IMR-90 (cell line): Measurements from ENCODE around the gene MNAT1. TPM values are rescaled to one million over a fixed set of nuclear protein-coding genes. Genes with fewer than 3 reads are reported as not detected.

ENCODE experiments used
- ATAC-seq: fragments of 200-7000 bp; cut with Tn5 transposase; 2 replicates; pipeline ENCODE4 v1.9.1; 2020; ENCODE audit warnings: low read depth, mild to moderate bottlenecking, moderate library complexity
- BruUV-seq: library from RNA; stranded (reverse); fragments of 400-500 nt; replicated peaks from 2 replicates; lab custom pipeline; 2021; lab: Mats Ljungman, UMichigan
- CTCF ChIA-PET: fragments of 300-600 bp; formaldehyde crosslinking; extraction: SDS; loops from one replicate; lab custom pipeline; 2021; ENCODE audit warnings: antibody characterized with exemption; lab: Yijun Ruan, JAX
- POLR2A ChIA-PET: fragments of 300-600 bp; sonication (Branson Sonifier 250); formaldehyde crosslinking; loops from one replicate; lab custom pipeline; 2022; ENCODE audit warnings: antibody characterized with exemption; ENCODE audit not compliant: unreplicated experiment; lab: Charles Lee
- DNase-seq: peaks from one replicate; pipeline ENCODE4 v3.0.0; 2013
- H2AFZ ChIP-seq: replicated peaks from 2 replicates; pipeline ENCODE3; 2013; ENCODE audit warnings: low read length, mild to moderate bottlenecking; ENCODE audit not compliant: poor library complexity
- H2AK5ac ChIP-seq: 2 replicates; pipeline ENCODE4 v1.6.1; 2013; ENCODE audit warnings: low read depth, low read length, inconsistent platforms
- H2AK9ac ChIP-seq: replicated peaks from 2 replicates; pipeline ENCODE3; 2013; ENCODE audit warnings: mild to moderate bottlenecking, low read depth, low read length, moderate library complexity; ENCODE audit not compliant: poor library complexity
- H2BK120ac ChIP-seq: 2 replicates; pipeline ENCODE4 v1.6.1; 2013; ENCODE audit warnings: low read depth, low read length, inconsistent platforms
- H2BK15ac ChIP-seq: 3 replicates; pipeline ENCODE4 v1.6.1; 2013; ENCODE audit warnings: low read depth, low read length, inconsistent platforms
- H2BK20ac ChIP-seq: 2 replicates; pipeline ENCODE4 v1.6.1; 2013; ENCODE audit warnings: low read depth, mild to moderate bottlenecking, inconsistent platforms, low read length, moderate library complexity
- H2BK5ac ChIP-seq: 2 replicates; pipeline ENCODE4 v1.6.1; 2013; ENCODE audit warnings: mild to moderate bottlenecking, low read depth, low read length, inconsistent platforms; ENCODE audit not compliant: poor library complexity, severe bottlenecking
- H3K14ac ChIP-seq: replicated peaks from 2 replicates; pipeline ENCODE4 v1.6.1; 2013; ENCODE audit warnings: low read depth, low read length, inconsistent platforms
- H3K18ac ChIP-seq: 2 replicates; pipeline ENCODE4 v1.6.1; 2013; ENCODE audit warnings: low read depth, low read length, control low read depth
- H3K23ac ChIP-seq: 2 replicates; pipeline ENCODE4 v1.6.1; 2013; ENCODE audit warnings: low read depth, low read length, inconsistent platforms
- H3K27ac ChIP-seq: 2 replicates; pipeline ENCODE4 v1.5.1; 2013; ENCODE audit warnings: mild to moderate bottlenecking, control low read depth, low read length; ENCODE audit not compliant: insufficient read depth
- H3K27me3 ChIP-seq: 2 replicates; pipeline ENCODE4 v1.6.1; 2013; ENCODE audit warnings: low read length; ENCODE audit not compliant: control insufficient read depth, insufficient read depth
- H3K36me3 ChIP-seq: 2 replicates; pipeline ENCODE4 v1.6.1; 2013; ENCODE audit warnings: low read length, mixed read lengths; ENCODE audit not compliant: control insufficient read depth, insufficient read depth
- H3K4ac ChIP-seq: 2 replicates; pipeline ENCODE4 v1.6.1; 2013; ENCODE audit warnings: low read depth, low read length, inconsistent platforms
- H3K4me1 ChIP-seq: 2 replicates; pipeline ENCODE4 v1.6.1; 2013; ENCODE audit warnings: low read length, mixed read lengths; ENCODE audit not compliant: control insufficient read depth, insufficient read depth
- H3K4me2 ChIP-seq: 2 replicates; pipeline ENCODE4 v1.6.1; 2013; ENCODE audit warnings: low read depth, mild to moderate bottlenecking, control low read depth, low read length, moderate library complexity
- H3K4me3 ChIP-seq: 2 replicates; pipeline ENCODE4 v1.5.1; 2013; ENCODE audit warnings: low read depth, mild to moderate bottlenecking, control low read depth, low read length, moderate library complexity; ENCODE audit not compliant: insufficient read depth
- H3K56ac ChIP-seq: 2 replicates; pipeline ENCODE4 v1.6.1; 2013; ENCODE audit warnings: low read length, inconsistent platforms; ENCODE audit not compliant: insufficient read depth; ENCODE audit errors: extremely low read depth
- H3K79me1 ChIP-seq, 2 experiments: 2 replicates each; pipeline ENCODE4 v1.6.1; 2013; ENCODE audit warnings: low read length in 2 of 2, inconsistent platforms in 1 of 2, low read depth in 1 of 2
- H3K9ac ChIP-seq: 2 replicates; pipeline ENCODE4 v1.6.1; 2013; ENCODE audit warnings: low read depth, low read length, control low read depth
- H3K9me1 ChIP-seq: 2 replicates; pipeline ENCODE4 v1.6.1; 2013; ENCODE audit warnings: low read length, inconsistent platforms; ENCODE audit not compliant: insufficient read depth
- H3K9me3 ChIP-seq: 2 replicates; pipeline ENCODE4 v1.6.1; 2013; ENCODE audit warnings: low read length; ENCODE audit not compliant: control insufficient read depth, insufficient read depth
- H4K20me1 ChIP-seq: 2 replicates; pipeline ENCODE4 v1.6.1; 2013; ENCODE audit warnings: low read length, inconsistent platforms; ENCODE audit not compliant: insufficient read depth
- H4K5ac ChIP-seq: 2 replicates; pipeline ENCODE4 v1.6.1; 2013; ENCODE audit warnings: mild to moderate bottlenecking, low read depth, low read length, control low read depth
- H4K8ac ChIP-seq, 2 experiments: 2 replicates each; pipeline ENCODE4 v1.6.1; 2013; ENCODE audit warnings: low read depth in 2 of 2, low read length in 2 of 2, control low read depth in 1 of 2, inconsistent platforms in 1 of 2
- H4K91ac ChIP-seq: 2 replicates; pipeline ENCODE4 v1.6.1; 2013; ENCODE audit warnings: low read depth, low read length, inconsistent platforms; ENCODE audit not compliant: insufficient read depth
- BHLHE40 ChIP-seq: fragments of 150-350 bp; IDR thresholded peaks from 2 replicates; pipeline ENCODE4 v1.6.1; 2016; ENCODE audit warnings: mild to moderate bottlenecking, low read depth, low read length
- CEBPB ChIP-seq: IDR thresholded peaks from 2 replicates; pipeline ENCODE4 v1.6.1; 2012; ENCODE audit warnings: low read depth, low read length, improper control_type of control experiment
- CHD1 ChIP-seq: IDR thresholded peaks from 2 replicates; pipeline ENCODE4 v1.6.1; 2012; ENCODE audit warnings: low read depth, low read length, improper control_type of control experiment
- CTCF ChIP-seq: conservative IDR thresholded peaks from 2 replicates; pipeline ENCODE4 v1.5.1; 2012; ENCODE audit warnings: mild to moderate bottlenecking, low read depth, low read length, improper control_type of control experiment
- FOS ChIP-seq: fragments of 150-350 bp; IDR thresholded peaks from 2 replicates; pipeline ENCODE4 v1.6.1; 2016; ENCODE audit warnings: low read depth, low read length
- MAFK ChIP-seq: IDR thresholded peaks from 2 replicates; pipeline ENCODE4 v1.6.1; 2012; ENCODE audit warnings: low read depth, low read length, improper control_type of control experiment
- MAZ ChIP-seq: IDR thresholded peaks from 2 replicates; pipeline ENCODE4 v1.6.1; 2012; ENCODE audit warnings: low read depth, mild to moderate bottlenecking, low read length, improper control_type of control experiment, moderate library complexity, borderline replicate concordance
- MXI1 ChIP-seq: IDR thresholded peaks from 2 replicates; pipeline ENCODE4 v1.6.1; 2012; ENCODE audit warnings: low read depth, mild to moderate bottlenecking, low read length, moderate library complexity, borderline replicate concordance
- NFE2L2 ChIP-seq: fragments of 150-350 bp; IDR thresholded peaks from 2 replicates; pipeline ENCODE4 v1.6.1; 2016; ENCODE audit warnings: low read depth, mild to moderate bottlenecking, low read length
- POLR2A ChIP-seq: IDR thresholded peaks from 2 replicates; pipeline ENCODE4 v1.6.1; 2012; ENCODE audit warnings: mild to moderate bottlenecking, low read depth, low read length
- RAD21 ChIP-seq: IDR thresholded peaks from 2 replicates; pipeline ENCODE4 v1.6.1; 2012; ENCODE audit warnings: low read length, improper control_type of control experiment
- RFX5 ChIP-seq: IDR thresholded peaks from 2 replicates; pipeline ENCODE4 v1.8.0; 2012; ENCODE audit warnings: low read depth, mild to moderate bottlenecking, low read length, moderate library complexity
- SMC3 ChIP-seq: fragments of 150-350 bp; IDR thresholded peaks from 2 replicates; pipeline ENCODE4 v1.6.1; 2016; ENCODE audit warnings: low read depth, mild to moderate bottlenecking, antibody characterized with exemption, low read length, moderate library complexity
- USF2 ChIP-seq: fragments of 150-350 bp; IDR thresholded peaks from 2 replicates; pipeline ENCODE4 v1.6.1; 2017; ENCODE audit warnings: mild to moderate bottlenecking, antibody characterized with exemption, low read length, low read depth
- dilution Hi-C: fragments of 300-500 bp; cut with HindIII; formaldehyde crosslinking; loops from one replicate; pipeline ENCODE4 v1.14.3; 2018; ENCODE audit warnings: low sequenced_read_pairs; ENCODE audit not compliant: unreplicated experiment
- in situ Hi-C: fragments of 300-500 bp; cut with MboI; formaldehyde crosslinking; loops from 3 replicates; pipeline ENCODE4 v1.14.3; 2019; ENCODE audit warnings: low sequenced_read_pairs, inconsistent platforms, mixed read lengths
- intact Hi-C: fragments of 100-400 bp; cut with micrococcal nuclease; formaldehyde crosslinking; loops from 2 replicates; pipeline ENCODE4 v1.10.0; 2022
- polyA plus RNA-seq, 3 experiments: library from polyadenylated mRNA; depleted of rRNA; stranded (reverse); fragments of >200 nt; gene quantifications; 2 replicates each; pipeline ENCODE4 v1.2.3, GENCODE V29; 2012; ENCODE audit warnings: low replicate concordance in 1 of 3
- total RNA-seq: library from RNA; depleted of rRNA; stranded (reverse); fragments of >200 nt; gene quantifications from 2 replicates; pipeline ENCODE4 v1.2.3, GENCODE V29; 2012

The MNAT1 gene
- total and polyA plus RNA-seq, 2 of the 4 experiments (the other 2 are of a cell fraction): 48.2 to 53.0 TPM

- Histone ChIP-seq H2BK120ac (no peak overlapping the region), H3K4me2 (peak overlapping the region; percentile 50), H3K9me3 (no peaks in the 10 kb centered on the region), H2BK15ac (no peak overlapping the region), H3K9ac (no peak overlapping the region), H3K4ac (no peak overlapping the region), H2AK5ac (no peak overlapping the region), H2AFZ (no peak overlapping the region), H2AK9ac (no peak overlapping the region), H3K23ac (no peak overlapping the region), H4K8ac (no peak overlapping the region), H3K27ac (no peak overlapping the region; the same call in 1 of the 2 replicates), H3K4me3 (no peak overlapping the region), H3K36me3 (peaks cover 4% of the 10 kb centered on the region), H3K27me3 (no peaks in the 10 kb centered on the region), H2BK5ac (peak overlapping the region; percentile 29), H4K91ac (no peak overlapping the region), H3K4me1 (peaks cover 4% of the 10 kb centered on the region), H3K14ac (no peak overlapping the region), H3K18ac (no peak overlapping the region), H3K79me1 (peaks cover 6 to 15% of the 10 kb centered on the region in 2 experiments; a peak in 2 of 4 replicates), H4K20me1 (no peaks in the 10 kb centered on the region), H4K5ac (peak overlapping the region; percentile 35; the same call in 1 of the 2 replicates), H3K56ac (no peak overlapping the region), H3K9me1 (no peaks in the 10 kb centered on the region), H2BK20ac (no peak overlapping the region)
- no TSS peak for BruUV-seq
- in situ Hi-C loops (no loop called here), intact Hi-C loops (no loop called here), dilution Hi-C loops (no loop called here)
- ChIA-PET CTCF (no interaction called here), POLR2A (no interaction called here)
- ATAC-seq (peak; percentile 32), DNase-seq (peak; percentile 33)
- TF ChIP-seq BHLHE40 (no peak), RFX5 (no peak), POLR2A (no peak), SMC3 (no peak), MAZ (no peak), CEBPB (no peak), FOS (no peak), MAFK (no peak), NFE2L2 (no peak), CHD1 (no peak), MXI1 (no peak), CTCF (no peak), USF2 (no peak), RAD21 (no peak)
Measured at GRCh38 chr14:60878536-60878935, 144.0 kb downstream of the MNAT1 start.
